Measurements from ENCODE around the gene UCKL1. TPM values are rescaled to one million over a fixed set of nuclear protein-coding genes. Genes with fewer than 3 reads are reported as not detected.

The UCKL1 gene
- total and polyA plus RNA-seq, 3 donors from 2014 or later = 35.0 to 78.0 (median 72.6) TPM

GRCh38 chr20:63966172-63966943 is 10.1 kb upstream of the UCKL1 start:
- intact Hi-C loops (cut with DNase I; ENCODE audit: low total_unique reads) = no loop called here
- Histone ChIP-seq H3K4me3 (no peak overlapping the region), H3K36me3 (ENCODE audit: low read depth, missing control alignments) (no peaks in the 10 kb centered on the region), H3K27me3 (no peaks in the 10 kb centered on the region), H3K27ac (no peak overlapping the region), H3K9me3 (no peaks in the 10 kb centered on the region), H3K4me1 (peaks cover 12% of the 10 kb centered on the region)
- TF ChIP-seq CTCF (IDR thresholded peaks at IDR 0.05) (no peak), POLR2A (IDR thresholded peaks at IDR 0.05) (no peak)
- WGBS, 2 donors = 91 to 96% methylated on average over 23 to 27 of the region's 27 CpGs
- no peak for DNase-seq

DNA sequence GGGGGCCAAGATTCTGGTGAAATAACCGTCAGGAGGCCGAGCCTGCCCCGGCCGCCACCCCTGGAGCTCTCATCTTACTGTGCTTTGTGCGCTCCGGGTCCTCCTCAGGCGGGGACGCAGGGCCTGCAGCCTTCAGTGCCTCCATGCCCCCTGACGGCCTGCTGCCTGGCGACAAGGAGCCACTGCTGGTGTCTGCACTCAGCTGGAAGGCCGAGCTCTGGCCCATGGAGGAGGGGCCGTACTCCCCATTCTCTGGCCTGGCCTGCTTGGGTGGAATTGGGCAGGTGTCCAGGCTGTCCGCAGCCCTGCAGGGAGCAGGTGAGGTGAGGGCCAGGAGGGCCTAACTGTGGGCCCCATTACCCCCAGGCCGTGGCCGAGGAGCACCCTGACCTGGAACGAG is 8.2 kb upstream of the UCKL1 start:
- Histone ChIP-seq H3K4me1 (peaks cover 9% of the 10 kb centered on the region), H3K27me3 (no peaks in the 10 kb centered on the region), H3K36me3 (ENCODE audit: low read depth, missing control alignments) (no peaks in the 10 kb centered on the region), H3K27ac (no peak overlapping the region), H3K4me3 (no peak overlapping the region), H3K9me3 (no peaks in the 10 kb centered on the region)
- no peak for DNase-seq
- TF ChIP-seq POLR2A (IDR thresholded peaks at IDR 0.05) = no peak
- TF ChIP-seq CTCF (IDR thresholded peaks at IDR 0.05) = no peak
- WGBS, 2 donors = 93 to 94% methylated on average over 9 to 16 of the region's 16 CpGs
- intact Hi-C loops (cut with DNase I; ENCODE audit: low total_unique reads) = no loop called here

DNA sequence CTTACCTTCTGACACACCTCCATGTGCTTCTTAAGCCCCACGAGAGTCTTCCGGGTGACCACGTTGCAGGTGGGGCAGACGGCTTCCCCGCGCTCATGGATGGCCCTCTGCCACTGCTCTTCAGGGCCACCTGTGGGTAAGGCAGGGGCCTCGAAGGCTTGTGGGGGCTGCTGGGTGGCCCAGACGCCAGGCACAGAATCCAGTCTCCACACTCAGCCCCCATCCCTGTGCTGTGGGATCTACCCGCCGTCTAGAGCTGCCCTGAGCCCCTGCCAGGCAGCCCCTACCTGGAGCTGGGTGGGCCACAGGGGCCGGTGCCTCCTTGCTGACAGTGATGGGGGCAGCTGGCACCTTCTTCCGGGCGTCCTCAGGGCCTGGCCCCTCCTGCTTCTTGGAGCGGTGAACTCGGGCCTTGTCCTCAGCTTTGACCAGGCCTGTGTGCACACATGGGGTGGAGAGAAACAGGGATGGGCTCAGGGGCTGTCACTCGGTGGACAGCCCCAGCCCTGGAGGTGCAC is 7.6 kb upstream of the UCKL1 start:
- peaks cover 8% of the 10 kb centered on the region for H3K4me1 ChIP-seq
- no peak for DNase-seq
- no peaks in the 10 kb centered on the region for H3K36me3 ChIP-seq (ENCODE audit: low read depth, missing control alignments)
- WGBS, 2 donors = 90 to 99% methylated on average over 9 to 15 of the region's 16 CpGs
- no peaks in the 10 kb centered on the region for H3K27me3 ChIP-seq
- H3K9me3 ChIP-seq = no peaks in the 10 kb centered on the region
- no peak for TF ChIP-seq POLR2A (IDR thresholded peaks at IDR 0.05)
- no peak for TF ChIP-seq CTCF (IDR thresholded peaks at IDR 0.05)
- H3K27ac ChIP-seq = no peak overlapping the region
- H3K4me3 ChIP-seq = no peak overlapping the region
- intact Hi-C loops (cut with DNase I; ENCODE audit: low total_unique reads) = no loop called here

GRCh38 chr20:63963348-63963741 is 7.1 kb upstream of the UCKL1 start:
- TF ChIP-seq POLR2A (IDR thresholded peaks at IDR 0.05) (no peak), CTCF (IDR thresholded peaks at IDR 0.05) (no peak)
- intact Hi-C loops (cut with DNase I; ENCODE audit: low total_unique reads) = no loop called here
- 89 to 100% methylated on average over 2 to 27 of the region's 27 CpGs for WGBS, 2 donors
- Histone ChIP-seq H3K27me3 (no peaks in the 10 kb centered on the region), H3K36me3 (ENCODE audit: low read depth, missing control alignments) (no peaks in the 10 kb centered on the region), H3K4me1 (peaks cover 3% of the 10 kb centered on the region), H3K9me3 (no peaks in the 10 kb centered on the region), H3K4me3 (no peak overlapping the region), H3K27ac (no peak overlapping the region)
- no peak for DNase-seq
